Measurements from ENCODE around the gene ATP11B. TPM values are rescaled to one million over a fixed set of nuclear protein-coding genes. Genes with fewer than 3 reads are reported as not detected.

The ATP11B gene
- total RNA-seq, 1 donor from 2014 or later = 42.8 TPM

DNA sequence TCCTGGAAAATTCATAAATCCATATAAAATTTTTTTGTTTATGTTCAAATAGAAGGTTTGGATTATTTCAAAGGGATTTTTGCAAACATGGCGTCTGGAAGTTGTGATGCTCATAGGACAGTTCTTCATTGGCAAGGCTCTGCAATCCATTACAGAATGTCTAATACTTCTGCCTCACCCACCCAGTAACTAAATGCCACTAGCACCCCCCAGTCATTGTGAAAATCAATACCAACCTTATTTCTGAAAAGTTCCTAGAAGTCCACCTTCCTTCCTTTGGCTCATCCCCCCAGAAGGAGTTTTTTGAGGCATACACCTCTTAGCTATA is 17.9 kb downstream of the ATP11B start:
- Mint-ChIP-seq H3K27me3 (ENCODE audit: low read depth, unreplicated experiment) (no peaks in the 10 kb centered on the region), H3K36me3 (ENCODE audit: low read depth, unreplicated experiment) (no peaks in the 10 kb centered on the region), H3K27ac (ENCODE audit: unreplicated experiment) (no peak overlapping the region), H3K4me1 (ENCODE audit: low read depth, unreplicated experiment) (peaks cover 8% of the 10 kb centered on the region), H3K4me3 (ENCODE audit: unreplicated experiment) (no peak overlapping the region), H3K9me3 (ENCODE audit: unreplicated experiment) (no peaks in the 10 kb centered on the region)
- no peak overlapping the region for H3K4me2 ChIP-seq (ENCODE audit: low read length)
- TF ChIP-seq EZH2 (IDR thresholded peaks at IDR 0.05; ENCODE audit: insufficient read depth, low read length) = no peak
- TF ChIP-seq, protein P1, sequence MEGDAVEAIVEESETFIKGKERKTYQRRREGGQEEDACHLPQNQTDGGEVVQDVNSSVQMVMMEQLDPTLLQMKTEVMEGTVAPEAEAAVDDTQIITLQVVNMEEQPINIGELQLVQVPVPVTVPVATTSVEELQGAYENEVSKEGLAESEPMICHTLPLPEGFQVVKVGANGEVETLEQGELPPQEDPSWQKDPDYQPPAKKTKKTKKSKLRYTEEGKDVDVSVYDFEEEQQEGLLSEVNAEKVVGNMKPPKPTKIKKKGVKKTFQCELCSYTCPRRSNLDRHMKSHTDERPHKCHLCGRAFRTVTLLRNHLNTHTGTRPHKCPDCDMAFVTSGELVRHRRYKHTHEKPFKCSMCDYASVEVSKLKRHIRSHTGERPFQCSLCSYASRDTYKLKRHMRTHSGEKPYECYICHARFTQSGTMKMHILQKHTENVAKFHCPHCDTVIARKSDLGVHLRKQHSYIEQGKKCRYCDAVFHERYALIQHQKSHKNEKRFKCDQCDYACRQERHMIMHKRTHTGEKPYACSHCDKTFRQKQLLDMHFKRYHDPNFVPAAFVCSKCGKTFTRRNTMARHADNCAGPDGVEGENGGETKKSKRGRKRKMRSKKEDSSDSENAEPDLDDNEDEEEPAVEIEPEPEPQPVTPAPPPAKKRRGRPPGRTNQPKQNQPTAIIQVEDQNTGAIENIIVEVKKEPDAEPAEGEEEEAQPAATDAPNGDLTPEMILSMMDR (IDR thresholded peaks at IDR 0.05; ENCODE audit: insufficient read depth, low read depth, low read length) = no peak
- H3K9ac ChIP-seq (ENCODE audit: low read length) = no peak overlapping the region
- H3K9me3 ChIP-seq (ENCODE audit: insufficient read depth, low read depth, low read length) = no peaks in the 10 kb centered on the region
- no peaks in the 10 kb centered on the region for H3K36me3 ChIP-seq (ENCODE audit: insufficient read depth, low read length)
- H3K79me2 ChIP-seq (ENCODE audit: insufficient read depth, low read length) = peaks cover 96% of the 10 kb centered on the region
- H3K4me3 ChIP-seq (ENCODE audit: insufficient read depth, low read depth, low read length) = no peak overlapping the region
- no peak for DNase-seq (ENCODE audit: low read depth)
- H3K4me1 ChIP-seq (ENCODE audit: insufficient read depth, low read length) = no peaks in the 10 kb centered on the region
- no peak for FAIRE-seq
- H2AFZ ChIP-seq (ENCODE audit: low read depth, low read length) = no peak overlapping the region
- H3K27me3 ChIP-seq (ENCODE audit: insufficient read depth, low read length) = no peaks in the 10 kb centered on the region
- H3K27ac ChIP-seq (ENCODE audit: low read depth, low read length) = no peak overlapping the region
- H4K20me1 ChIP-seq (ENCODE audit: insufficient read depth, low read length) = peaks cover 46% of the 10 kb centered on the region

DNA sequence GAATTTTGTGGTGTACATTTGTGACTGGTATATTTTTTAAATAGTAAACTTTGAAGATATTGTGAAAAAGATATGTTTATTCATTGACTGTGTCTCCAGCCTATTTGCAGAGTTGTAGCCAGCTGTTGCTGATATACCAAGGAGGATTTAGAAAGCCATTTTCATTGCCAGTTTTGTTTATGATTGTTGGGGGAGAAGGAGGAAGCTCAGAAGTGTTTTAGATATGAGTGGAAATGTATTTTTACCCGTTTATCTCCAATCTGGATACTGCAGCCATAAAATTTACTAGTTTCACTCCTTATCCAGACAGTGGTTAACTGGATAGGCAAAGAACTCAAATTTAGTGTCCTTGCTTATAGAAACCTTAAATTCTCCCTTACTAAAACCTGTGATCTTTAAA is 18.8 kb downstream of the ATP11B start:
- no peak overlapping the region for H3K4me2 ChIP-seq (ENCODE audit: low read length)
- H3K4me1 ChIP-seq (ENCODE audit: insufficient read depth, low read length) = no peaks in the 10 kb centered on the region
- FAIRE-seq (no peak), DNase-seq (ENCODE audit: low read depth) (no peak)
- H3K36me3 ChIP-seq (ENCODE audit: insufficient read depth, low read length) = no peaks in the 10 kb centered on the region
- no peaks in the 10 kb centered on the region for H3K9me3 ChIP-seq (ENCODE audit: insufficient read depth, low read depth, low read length)
- H3K27me3 Mint-ChIP-seq (ENCODE audit: low read depth, unreplicated experiment) = no peaks in the 10 kb centered on the region
- H2AFZ ChIP-seq (ENCODE audit: low read depth, low read length) = no peak overlapping the region
- TF ChIP-seq, protein P1 (IDR thresholded peaks at IDR 0.05; ENCODE audit: insufficient read depth, low read depth, low read length) = no peak
- no peak for TF ChIP-seq EZH2 (IDR thresholded peaks at IDR 0.05; ENCODE audit: insufficient read depth, low read length)
- H3K4me3 Mint-ChIP-seq (ENCODE audit: unreplicated experiment) = no peak overlapping the region
- peaks cover 8% of the 10 kb centered on the region for H3K4me1 Mint-ChIP-seq (ENCODE audit: low read depth, unreplicated experiment)
- no peak overlapping the region for H3K9ac ChIP-seq (ENCODE audit: low read length)
- peaks cover 43% of the 10 kb centered on the region for H4K20me1 ChIP-seq (ENCODE audit: insufficient read depth, low read length)
- peaks cover 94% of the 10 kb centered on the region for H3K79me2 ChIP-seq (ENCODE audit: insufficient read depth, low read length)
- H3K4me3 ChIP-seq (ENCODE audit: insufficient read depth, low read depth, low read length) = no peak overlapping the region
- H3K27ac ChIP-seq (ENCODE audit: low read depth, low read length) = no peak overlapping the region
- no peaks in the 10 kb centered on the region for H3K9me3 Mint-ChIP-seq (ENCODE audit: unreplicated experiment)
- no peaks in the 10 kb centered on the region for H3K36me3 Mint-ChIP-seq (ENCODE audit: low read depth, unreplicated experiment)
- H3K27me3 ChIP-seq (ENCODE audit: insufficient read depth, low read length) = no peaks in the 10 kb centered on the region
- no peak overlapping the region for H3K27ac Mint-ChIP-seq (ENCODE audit: unreplicated experiment)

DNA sequence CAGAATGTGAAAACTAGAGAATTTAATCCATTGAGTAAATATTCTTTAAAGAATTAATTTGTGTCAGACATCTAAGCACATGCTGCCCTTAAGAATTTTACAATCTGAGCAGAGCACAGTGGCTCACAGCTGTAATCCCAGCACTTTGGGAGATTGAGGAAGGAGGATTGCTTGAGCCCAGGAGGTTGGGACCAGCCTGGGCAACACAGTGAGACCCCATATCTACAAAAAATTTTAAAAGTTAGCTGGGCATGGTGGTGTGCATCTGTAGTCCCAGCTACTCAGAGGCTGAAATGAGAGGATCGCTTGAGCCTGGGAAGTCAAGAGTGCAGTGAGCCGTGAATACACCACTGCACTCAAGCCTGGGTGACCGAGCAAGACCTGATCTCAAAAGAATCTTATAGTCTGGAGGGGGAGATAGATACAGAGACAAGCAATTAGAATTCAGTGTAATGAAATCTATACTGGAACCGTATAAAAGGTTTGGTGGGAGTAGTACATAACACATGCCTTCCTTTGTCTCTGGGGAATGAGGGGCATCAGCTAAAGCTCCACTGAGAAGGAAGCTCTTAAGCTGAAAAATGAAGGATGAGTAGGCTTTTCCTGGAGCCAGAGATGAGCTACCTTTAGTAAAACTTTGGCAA is 21.2 kb downstream of the ATP11B start:
- Histone ChIP-seq H3K4me3 (ENCODE audit: insufficient read depth, low read depth, low read length) (no peak overlapping the region), H3K4me1 (ENCODE audit: insufficient read depth, low read length) (no peaks in the 10 kb centered on the region), H3K36me3 (ENCODE audit: insufficient read depth, low read length) (no peaks in the 10 kb centered on the region), H3K9ac (ENCODE audit: low read length) (no peak overlapping the region), H3K79me2 (ENCODE audit: insufficient read depth, low read length) (peaks cover 88% of the 10 kb centered on the region), H2AFZ (ENCODE audit: low read depth, low read length) (no peak overlapping the region), H3K27me3 (ENCODE audit: insufficient read depth, low read length) (no peaks in the 10 kb centered on the region), H3K4me2 (ENCODE audit: low read length) (no peak overlapping the region), H3K27ac (ENCODE audit: low read depth, low read length) (no peak overlapping the region), H3K9me3 (ENCODE audit: insufficient read depth, low read depth, low read length) (no peaks in the 10 kb centered on the region), H4K20me1 (ENCODE audit: insufficient read depth, low read length) (peaks cover 35% of the 10 kb centered on the region)
- no peaks in the 10 kb centered on the region for H3K27me3 Mint-ChIP-seq (ENCODE audit: low read depth, unreplicated experiment)
- no peak overlapping the region for H3K4me3 Mint-ChIP-seq (ENCODE audit: unreplicated experiment)
- no peak for TF ChIP-seq EZH2 (IDR thresholded peaks at IDR 0.05; ENCODE audit: insufficient read depth, low read length)
- TF ChIP-seq, protein P1 (IDR thresholded peaks at IDR 0.05; ENCODE audit: insufficient read depth, low read depth, low read length) = no peak
- no peak overlapping the region for H3K27ac Mint-ChIP-seq (ENCODE audit: unreplicated experiment)
- no peaks in the 10 kb centered on the region for H3K36me3 Mint-ChIP-seq (ENCODE audit: low read depth, unreplicated experiment)
- H3K9me3 Mint-ChIP-seq (ENCODE audit: unreplicated experiment) = no peaks in the 10 kb centered on the region
- no peak for FAIRE-seq
- DNase-seq (ENCODE audit: low read depth) = no peak
- no peaks in the 10 kb centered on the region for H3K4me1 Mint-ChIP-seq (ENCODE audit: low read depth, unreplicated experiment)
